Hematopoietic multipotent progenitor cell treated with erythropoietin and hydrocortisone succinate and interleukin-3 and kit ligand, for 17 days (in vitro differentiated cells): ENCODE results near the gene MFSD12.

Experiments used
- DNase-seq: peaks from one replicate; pipeline ENCODE4 v3.0.0-alpha.2; 2015; ENCODE audit warnings: low spot score

The MFSD12 gene

DNA sequence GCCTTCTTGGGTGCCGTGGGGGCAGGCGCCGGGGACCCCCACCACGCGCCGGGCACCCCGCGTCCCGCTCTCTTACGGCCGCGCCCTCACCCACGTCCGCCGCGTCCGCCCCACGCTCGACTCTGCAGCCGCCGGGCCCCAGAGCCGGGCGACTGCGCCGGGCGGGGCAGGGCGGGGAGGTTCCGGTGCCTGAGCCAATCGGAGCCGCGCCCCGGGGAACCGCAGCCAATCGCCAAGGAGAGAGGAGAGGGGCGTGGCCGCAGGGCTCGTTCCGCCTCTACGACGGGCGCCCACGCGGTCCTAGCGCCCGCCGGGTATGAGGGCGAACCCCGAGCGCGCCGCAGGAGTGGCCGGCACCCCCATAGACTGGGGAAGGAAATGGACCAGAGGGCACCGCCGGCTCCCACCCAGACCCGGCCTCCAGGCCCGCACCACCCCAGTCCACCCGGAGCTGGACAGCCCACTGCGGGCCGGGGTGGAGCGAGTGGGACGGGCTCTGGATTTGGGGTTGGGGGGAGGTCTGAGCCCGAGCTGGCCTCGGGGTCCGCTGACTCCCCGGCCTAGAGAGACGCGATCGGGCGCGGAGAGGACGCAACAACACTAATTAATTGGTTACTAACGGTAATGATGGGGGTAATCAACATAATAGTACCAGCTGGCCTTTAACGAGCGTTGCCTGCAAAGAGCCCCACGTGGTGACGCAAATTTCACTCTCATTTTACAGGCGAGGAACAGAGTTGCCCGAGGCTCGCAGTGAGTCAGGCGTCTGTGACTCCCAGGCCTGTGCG lies at the start of gene MFSD12:
Gene MFSD12, minus strand, starts transcription at position 126 of the 788 bp plus-strand sequence. CDS start 183 bp downstream, outside the sequence.
- peak; percentile 95 for DNase-seq

DNA sequence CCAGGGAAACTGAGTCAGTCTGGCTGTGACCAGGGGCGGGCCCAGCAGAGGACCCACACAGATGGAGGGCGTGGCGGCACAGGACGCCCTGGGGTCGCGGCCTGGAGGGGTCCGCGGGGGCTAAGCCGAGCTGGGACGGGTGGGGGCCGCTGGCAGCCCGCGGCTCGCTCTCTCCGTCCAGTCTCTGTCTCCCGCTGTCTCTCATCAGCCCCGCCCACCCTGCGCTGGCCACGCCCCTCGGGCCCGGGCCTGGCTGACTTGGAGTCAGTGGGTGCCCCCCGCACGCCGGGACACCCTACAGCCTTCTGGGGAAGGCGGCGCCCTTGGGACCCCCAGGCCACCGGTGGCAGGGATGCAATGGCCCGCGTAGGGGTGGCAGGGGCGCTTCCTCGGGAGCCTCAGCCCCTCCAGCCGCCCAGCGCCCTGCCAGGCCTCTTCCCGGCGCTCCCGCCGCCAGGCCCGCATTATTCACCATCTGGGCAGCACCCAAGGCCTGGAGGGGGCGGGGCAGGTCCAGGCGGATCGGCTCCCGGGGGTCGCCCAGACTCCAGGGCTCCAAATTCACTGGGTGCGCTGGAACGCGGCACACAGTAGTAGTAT lies 49.4 kb upstream of the MFSD12 start, which contains the start of gene TBXA2R:
Gene TBXA2R, minus strand, starts transcription at position 186 of the 600 bp plus-strand sequence. CDS start 6,241 bp downstream, outside the sequence.
- no peak for DNase-seq

DNA sequence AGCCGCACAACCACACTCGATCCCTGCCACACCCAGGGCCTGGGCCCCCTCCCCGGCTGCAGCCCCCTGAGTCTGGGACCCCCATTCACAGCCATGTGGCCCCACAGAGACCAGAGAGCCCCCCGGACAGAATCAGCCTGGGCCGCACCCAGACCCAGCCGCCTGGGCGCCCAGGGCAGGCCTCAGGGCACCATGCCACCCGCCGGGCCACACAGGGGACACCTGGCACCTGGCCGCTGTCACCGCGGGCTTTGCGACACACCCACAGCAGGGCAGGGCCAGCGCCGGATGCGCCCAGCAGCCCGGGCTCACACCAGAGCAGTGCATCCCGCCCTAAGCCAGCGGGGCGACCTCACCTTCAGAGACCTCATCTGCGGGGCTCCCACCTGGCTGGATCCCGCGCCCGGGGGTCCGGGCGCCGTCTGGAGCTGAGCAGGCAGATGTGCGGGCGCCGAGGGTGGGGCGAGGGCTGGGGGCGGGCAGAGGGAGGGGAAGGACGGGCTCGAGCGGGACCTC lies 48.8 kb upstream of the MFSD12 start:
- DNase-seq, result no peak

DNA sequence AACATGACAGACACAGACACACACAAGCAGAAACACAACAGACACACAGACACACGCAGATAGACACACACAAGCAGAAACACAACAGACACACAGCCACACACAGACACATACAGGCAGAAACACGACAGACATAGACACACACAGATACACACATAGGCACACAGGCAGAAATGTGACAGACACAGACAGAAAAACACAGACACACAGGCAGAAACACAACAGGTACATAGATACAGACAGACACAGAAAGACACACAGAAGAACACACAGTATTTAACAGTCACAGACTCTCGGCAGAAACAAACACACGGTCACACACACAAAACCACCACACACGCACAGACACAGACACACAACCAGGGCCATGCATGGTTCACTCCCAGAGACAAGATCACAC lies 48.4 kb upstream of the MFSD12 start:
- DNase-seq, result no peak

GRCh38 chr19:3605361-3605760 lies 48.0 kb upstream of the MFSD12 start:
- no peak for DNase-seq

GRCh38 chr19:3604987-3605343 lies 47.6 kb upstream of the MFSD12 start:
- DNase-seq, result no peak

DNA sequence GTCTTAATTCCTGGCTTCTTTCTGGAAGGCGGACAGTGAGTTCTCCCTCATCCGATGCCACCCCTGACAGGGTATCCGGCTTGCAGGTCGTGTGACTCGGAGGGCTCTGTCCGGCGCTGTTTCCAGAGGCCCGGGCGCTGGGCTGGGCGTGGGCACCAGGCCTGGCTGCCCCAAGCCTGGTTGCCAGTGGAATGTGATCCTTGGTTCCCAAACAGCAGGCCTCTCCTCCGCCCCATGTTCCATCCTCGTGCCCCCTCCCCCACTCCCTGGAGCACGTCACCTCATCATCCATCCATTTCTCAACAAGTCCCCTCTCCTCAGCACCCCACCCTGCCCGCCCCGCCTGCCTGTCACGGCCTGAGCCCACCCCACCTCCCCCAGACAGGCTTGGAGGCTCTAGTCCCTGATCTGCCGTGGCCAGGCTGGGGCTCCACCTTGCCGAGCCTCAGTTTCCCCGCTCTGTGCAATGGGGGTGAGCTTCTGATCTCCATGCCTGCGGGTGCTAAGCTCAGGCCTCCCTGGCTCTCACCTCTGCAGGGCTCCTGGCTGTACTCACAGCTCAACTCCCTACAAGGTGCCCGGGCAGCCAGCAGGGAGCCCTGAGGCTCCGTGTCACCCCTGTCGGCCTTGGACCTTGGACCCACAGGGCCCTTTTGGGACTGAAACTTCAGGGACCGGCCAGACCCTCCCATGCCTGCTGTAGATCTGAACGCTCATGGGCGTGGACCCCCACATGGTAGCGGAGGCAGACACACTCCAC lies 47.0 kb upstream of the MFSD12 start:
- no peak for DNase-seq

DNA sequence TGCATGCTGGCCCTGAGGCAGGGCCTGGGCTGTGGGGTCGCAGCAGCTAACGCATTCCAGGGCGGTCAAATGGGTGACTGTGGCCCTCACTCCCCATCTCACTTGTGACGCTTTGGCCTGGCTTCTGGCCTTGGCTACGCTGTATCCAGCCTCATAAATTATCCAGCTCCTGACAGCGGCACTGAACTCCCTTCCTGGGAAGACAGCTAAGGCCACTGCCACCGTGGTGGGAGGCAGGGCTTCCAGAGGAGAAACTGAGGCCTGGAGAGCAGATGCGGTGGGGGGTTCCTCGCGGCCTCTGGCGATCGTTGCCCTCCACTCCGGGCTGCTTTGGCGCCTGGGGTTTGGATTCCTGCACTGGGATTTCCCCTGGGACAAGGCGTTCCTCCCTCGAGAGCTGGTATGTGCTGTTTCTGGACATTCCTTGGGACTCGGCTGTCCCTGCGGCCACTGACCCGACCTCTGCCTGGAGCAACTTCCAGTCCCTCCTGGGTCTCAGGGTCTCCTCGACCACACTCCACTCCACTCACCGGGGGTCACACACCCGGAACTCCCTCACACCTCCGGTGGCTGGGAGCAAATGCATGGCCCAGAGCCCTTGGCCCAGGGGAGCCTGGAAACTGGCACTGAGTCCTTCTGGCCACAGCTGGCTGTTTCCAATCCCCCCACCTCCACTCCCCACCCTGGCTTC lies 45.9 kb upstream of the MFSD12 start:
- DNase-seq, result no peak

GRCh38 chr19:3601021-3601420 lies 43.6 kb upstream of the MFSD12 start:
- DNase-seq, result no peak

- DNase-seq, result no peak
These were observed 42.4 kb upstream of the MFSD12 start for GRCh38 chr19:3599776-3600187.

DNA sequence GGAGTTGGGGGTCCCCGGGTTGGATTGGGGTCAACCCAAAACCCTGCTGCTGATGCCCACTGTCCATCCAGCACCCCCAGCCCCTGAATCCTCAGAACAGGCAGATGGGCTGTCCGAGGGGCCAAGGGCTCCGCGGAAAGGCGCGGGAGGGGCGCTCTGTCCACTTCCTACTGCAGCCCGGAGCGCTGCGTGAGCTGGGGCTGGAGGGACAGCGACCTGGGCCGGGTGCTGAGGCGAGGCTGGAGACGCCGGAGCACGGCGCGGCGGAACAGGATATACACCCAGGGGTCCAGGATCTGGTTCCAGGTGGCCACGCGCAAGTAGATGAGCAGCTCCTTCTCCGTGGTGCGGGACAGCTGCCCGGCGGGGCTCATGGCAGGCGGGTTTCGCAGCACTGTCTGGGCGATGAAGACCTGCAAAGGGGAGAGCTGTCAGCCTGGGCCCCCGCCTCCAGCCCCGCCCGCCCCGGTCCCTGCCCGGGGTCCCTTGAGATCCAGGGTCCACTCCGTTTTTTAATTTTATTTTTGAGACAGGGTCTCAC lies 38.2 kb upstream of the MFSD12 start:
- no peak for DNase-seq

- no peak for DNase-seq
These were observed 35.8 kb upstream of the MFSD12 start for GRCh38 chr19:3593156-3593555.

DNA sequence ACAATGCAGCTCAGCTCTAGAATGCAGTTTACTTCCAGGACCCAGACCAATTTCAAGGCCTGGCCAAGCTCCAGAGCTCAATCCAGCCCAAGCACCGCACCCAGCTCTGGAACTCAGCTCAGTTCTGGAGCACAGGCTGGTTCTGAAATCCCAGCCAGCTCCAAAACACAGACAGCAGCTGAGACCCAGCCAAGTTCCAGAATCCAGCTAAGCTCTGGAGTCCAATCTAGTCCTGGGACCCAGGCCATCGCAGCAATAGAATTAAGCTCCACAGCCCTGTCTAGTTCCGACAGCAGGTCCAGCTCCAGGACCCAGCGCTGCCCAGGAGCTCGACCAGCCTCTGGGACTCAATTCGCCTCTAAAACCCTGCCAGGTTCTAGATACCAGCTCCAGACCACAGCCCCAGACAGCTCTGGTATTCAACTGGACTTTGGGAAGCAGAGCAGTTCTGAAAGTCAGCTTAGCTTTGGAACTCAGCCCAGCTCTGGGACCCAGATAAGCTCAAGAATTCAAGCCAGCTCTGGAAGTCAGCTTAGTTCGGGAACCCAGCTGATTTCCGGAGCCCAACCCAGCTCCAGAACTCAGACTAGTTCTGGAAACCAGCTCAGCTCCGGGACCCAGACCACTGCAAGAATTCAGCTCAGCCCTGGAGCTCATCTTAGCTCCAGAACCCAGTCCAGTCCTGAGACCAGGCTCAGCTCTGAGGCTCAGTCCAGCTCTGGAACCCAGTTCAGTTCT lies 34.7 kb upstream of the MFSD12 start:
- no peak for DNase-seq

DNA sequence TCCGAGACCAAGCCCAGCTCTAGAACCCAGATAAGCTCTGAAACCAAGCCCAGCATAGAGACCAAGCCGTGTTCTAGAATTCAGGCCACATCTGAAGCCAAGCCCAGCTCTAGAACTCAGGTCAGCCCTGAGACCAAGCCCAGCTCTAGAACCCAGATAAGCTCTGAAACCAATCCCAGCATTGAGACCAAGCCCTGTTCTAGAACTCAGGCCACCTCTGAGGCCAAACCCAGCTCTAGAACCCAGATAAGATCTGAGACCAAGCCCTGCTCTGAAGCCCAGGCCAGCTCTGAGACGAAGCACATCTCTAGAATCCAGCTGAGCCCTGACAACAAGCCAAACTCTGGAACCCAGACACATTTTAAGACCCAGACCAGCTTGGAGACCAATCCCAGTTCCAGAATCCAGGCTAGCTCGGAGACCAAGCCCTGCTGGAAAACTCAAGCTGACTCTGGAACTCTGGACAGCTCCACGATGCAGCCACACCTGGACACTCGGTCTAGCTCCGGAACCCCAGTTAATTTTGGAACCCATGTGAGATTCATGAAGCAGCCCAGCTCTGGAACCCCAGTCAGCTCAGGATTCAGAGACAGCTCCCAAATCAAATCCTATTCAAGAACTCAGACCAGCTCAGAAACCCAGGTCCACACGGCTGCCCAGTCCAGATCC lies 33.7 kb upstream of the MFSD12 start:
- no peak for DNase-seq

DNA sequence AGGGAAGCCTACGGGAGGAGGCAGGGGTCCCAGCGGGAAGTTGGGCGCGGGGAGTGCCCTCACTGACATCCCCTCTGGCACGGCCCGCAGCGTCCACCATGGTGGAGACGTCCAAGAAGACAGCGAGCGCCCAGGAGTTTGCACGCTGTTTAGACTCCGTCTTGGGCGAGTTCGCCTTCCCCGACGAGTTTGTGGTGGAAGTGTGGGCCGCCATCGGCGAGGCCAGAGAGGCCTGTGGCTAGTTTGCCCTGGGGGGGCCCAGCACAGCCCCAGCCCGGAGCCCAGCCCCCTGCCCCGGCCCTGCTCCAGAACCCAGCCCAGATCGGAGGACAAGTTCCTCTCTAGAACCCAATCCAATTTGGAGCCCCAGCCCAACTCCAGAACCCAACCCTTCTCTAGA lies 32.6 kb upstream of the MFSD12 start:
- no peak for DNase-seq

GRCh38 chr19:3589439-3589838 lies 32.1 kb upstream of the MFSD12 start:
- DNase-seq, result no peak

DNA sequence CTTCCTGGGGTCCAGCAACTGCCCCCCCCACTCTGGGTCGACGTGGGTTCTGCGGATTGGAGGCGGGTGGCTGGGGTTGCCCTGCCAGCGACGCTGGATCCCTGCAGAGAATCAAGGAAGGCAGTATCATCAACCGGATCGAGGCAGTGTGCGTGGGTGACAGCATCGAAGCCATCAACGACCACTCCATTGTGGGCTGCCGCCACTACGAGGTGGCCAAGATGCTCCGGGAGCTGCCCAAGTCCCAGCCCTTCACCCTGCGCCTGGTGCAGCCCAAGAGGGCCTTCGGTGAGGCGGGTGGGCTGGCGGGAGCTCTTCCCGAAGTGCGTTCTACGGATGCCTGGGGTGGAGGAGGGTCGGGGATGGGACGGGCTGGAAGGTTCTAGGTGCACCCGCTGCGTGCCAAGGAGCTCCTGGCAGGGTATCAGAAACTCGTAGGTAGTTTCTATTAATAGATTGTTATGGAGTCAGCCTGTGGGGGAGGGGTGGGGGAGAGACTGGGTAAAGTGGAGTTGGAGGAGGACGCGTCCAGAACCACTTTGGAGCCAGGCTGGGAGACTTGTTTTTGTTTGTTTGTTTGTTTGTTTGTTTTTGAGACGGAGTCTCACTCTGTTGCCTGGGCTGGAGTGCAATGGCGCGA lies 29.4 kb upstream of the MFSD12 start:
- DNase-seq, result no peak

GRCh38 chr19:3586127-3586626 lies 28.8 kb upstream of the MFSD12 start:
- no peak for DNase-seq

DNA sequence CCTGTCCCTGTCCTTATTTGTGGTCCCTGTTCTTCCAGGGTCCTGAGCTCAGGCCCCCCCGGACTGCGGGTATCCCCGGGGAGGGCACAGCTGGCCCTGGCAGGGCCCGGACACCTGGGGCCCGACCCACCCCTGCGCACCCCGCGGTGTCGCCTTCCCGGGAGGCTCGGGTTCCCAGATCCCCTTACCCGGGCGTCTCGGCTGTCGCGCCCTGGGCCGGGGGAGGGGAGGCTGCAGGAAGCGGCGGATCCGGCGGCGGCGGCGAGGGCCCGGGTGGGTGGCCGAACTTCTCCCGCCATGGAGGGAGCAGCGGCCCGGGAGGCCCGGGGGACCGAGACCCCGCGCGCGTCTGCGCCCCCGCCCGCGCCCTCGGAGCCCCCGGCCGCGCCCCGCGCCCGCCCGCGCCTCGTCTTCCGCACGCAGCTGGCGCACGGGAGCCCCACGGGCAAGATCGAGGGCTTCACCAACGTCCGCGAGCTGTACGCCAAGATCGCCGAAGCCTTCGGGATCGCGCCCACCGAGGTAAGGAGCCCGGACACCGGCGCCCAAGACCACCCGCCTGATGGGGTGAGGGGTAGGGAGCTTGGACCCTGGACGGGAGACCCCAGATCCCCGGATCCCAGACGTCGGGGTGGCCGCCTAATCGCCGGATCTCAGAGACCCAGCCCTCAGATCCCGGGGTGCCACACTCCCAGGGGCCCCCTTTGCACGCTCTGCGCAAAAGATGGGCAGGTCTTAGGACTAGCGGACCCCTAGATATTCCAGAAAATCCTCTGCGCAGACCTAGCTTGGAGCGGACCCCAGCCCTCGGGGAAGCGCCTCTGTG lies 28.1 kb upstream of the MFSD12 start, which contains the start of gene GIPC3:
Gene GIPC3, plus strand, starts transcription at position 178 of the 826 bp plus-strand sequence. Its CDS starts 120 bp downstream, at position 298.
- DNase-seq, result no peak
